Measurements from ENCODE around the gene WBP2NL. TPM values are rescaled to one million over a fixed set of nuclear protein-coding genes. Genes with fewer than 3 reads are reported as not detected.

Gene WBP2NL
- total RNA-seq, 4 donors from 2014 or later: 3.0 to 6.8 (median 3.5) TPM

DNA sequence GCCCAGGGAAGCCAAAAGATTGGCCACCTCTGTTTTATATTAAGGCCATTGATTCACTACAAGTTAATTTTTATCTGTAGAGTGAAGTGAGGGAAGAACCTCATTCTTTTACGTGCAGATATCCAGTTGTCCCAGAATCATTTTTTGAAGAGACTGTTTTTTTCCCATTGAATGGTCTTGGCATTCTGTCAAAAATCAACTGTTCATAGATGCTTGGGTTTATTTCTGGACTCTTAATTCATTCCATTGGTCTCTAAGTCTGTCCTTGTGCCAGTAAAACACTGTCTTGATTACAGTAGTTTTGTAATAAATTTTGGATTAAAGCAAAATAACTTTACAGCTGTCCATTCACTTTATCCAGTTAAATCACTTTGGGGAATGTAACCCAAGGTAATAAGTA lies 26.8 kb downstream of the WBP2NL start:
- no peak for DNase-seq (ENCODE audit: low spot score in 2 of 2)
- Histone ChIP-seq H3K9me3 (no peaks in the 10 kb centered on the region), H3K27ac (no peak overlapping the region), H3K36me3 (no peaks in the 10 kb centered on the region), H3K4me1 (no peaks in the 10 kb centered on the region), H3K27me3 (no peaks in the 10 kb centered on the region), H3K4me3 (no peak overlapping the region)
- 18 to 24% methylated on average over 1 of the region's 1 CpG for WGBS, 2 donors
- TF ChIP-seq EP300 (IDR thresholded peaks at IDR 0.05): no peak
- TF ChIP-seq, protein P1, sequence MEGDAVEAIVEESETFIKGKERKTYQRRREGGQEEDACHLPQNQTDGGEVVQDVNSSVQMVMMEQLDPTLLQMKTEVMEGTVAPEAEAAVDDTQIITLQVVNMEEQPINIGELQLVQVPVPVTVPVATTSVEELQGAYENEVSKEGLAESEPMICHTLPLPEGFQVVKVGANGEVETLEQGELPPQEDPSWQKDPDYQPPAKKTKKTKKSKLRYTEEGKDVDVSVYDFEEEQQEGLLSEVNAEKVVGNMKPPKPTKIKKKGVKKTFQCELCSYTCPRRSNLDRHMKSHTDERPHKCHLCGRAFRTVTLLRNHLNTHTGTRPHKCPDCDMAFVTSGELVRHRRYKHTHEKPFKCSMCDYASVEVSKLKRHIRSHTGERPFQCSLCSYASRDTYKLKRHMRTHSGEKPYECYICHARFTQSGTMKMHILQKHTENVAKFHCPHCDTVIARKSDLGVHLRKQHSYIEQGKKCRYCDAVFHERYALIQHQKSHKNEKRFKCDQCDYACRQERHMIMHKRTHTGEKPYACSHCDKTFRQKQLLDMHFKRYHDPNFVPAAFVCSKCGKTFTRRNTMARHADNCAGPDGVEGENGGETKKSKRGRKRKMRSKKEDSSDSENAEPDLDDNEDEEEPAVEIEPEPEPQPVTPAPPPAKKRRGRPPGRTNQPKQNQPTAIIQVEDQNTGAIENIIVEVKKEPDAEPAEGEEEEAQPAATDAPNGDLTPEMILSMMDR (IDR thresholded peaks at IDR 0.05): no peak
- TF ChIP-seq POLR2A (IDR thresholded peaks at IDR 0.05): no peak

DNA sequence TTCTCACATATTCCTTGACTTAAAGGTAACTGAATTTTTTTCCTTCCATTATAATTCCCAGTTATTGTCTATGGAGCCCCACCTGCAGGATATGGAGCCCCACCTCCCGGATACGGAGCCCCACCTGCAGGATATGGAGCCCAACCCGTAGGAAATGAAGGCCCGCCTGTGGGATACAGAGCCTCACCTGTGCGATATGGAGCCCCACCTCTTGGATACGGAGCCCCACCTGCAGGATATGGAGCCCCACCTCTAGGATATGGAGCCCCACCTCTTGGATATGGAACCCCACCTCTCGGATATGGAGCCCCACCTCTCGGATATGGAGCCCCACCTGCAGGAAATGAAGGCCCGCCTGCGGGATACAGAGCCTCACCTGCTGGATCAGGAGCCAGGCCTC lies 28.1 kb downstream of the WBP2NL start:
- no peak overlapping the region for H3K27ac ChIP-seq
- H3K9me3 ChIP-seq: no peaks in the 10 kb centered on the region
- H3K36me3 ChIP-seq: no peaks in the 10 kb centered on the region
- H3K4me1 ChIP-seq: no peaks in the 10 kb centered on the region
- 86 to 89% methylated on average over 10 of the region's 10 CpGs for WGBS, 2 donors
- no peak overlapping the region for H3K4me3 ChIP-seq
- TF ChIP-seq POLR2A (IDR thresholded peaks at IDR 0.05) (no peak), EP300 (IDR thresholded peaks at IDR 0.05) (no peak)
- TF ChIP-seq, protein P1 (IDR thresholded peaks at IDR 0.05): no peak
- no peak for DNase-seq (ENCODE audit: low spot score in 2 of 2)
- no peaks in the 10 kb centered on the region for H3K27me3 ChIP-seq

DNA sequence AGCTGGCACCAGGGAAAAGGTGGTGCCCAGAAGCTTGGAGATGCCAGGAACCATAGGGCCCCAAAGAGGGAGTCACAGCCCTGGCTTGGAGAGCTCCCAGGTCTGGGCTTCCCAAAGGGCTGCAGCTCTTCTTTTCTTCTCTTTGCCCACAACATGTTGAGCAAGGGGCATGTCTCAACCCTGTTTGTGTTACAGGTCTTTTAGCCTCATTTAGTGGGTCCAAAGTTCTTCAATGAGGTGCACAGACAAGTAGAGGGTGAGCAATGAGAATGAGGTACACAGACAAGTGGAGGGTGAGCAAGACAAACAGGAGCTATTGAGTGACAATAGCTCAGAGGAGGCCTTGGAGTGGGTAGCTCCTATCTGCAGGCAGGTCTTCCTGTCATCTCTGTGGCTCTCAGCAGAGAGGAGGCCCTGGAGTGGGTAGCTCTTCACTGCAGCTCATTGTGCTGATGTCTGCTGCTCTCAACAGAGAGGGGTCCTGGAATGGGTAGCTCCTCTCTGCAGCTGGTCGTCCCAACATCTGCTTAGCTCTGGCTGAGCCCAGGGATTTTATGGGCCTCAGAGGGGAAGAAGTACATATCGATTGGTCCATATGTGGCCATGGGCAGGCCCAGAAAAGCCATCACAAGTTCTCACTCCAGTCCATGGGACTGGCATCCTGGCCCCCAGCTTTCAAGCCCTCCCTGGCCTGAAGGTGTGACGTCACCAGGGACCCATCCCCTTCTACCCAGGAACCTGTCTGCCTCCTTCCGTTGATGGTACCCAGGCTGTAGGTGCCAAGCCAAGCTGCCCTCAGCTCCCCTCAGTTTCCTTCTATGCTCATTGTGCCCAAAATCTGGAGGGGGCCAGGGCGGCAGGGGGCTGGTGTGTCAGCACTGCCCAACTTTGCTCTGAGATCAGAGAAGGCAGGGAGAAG lies 34.9 kb downstream of the WBP2NL start:
- 89 to 94% methylated on average over 5 of the region's 5 CpGs for WGBS, 2 donors
- H3K36me3 ChIP-seq: peaks cover 0 to 22% (median 0%) of the 10 kb centered on the region in 3 donors

DNA sequence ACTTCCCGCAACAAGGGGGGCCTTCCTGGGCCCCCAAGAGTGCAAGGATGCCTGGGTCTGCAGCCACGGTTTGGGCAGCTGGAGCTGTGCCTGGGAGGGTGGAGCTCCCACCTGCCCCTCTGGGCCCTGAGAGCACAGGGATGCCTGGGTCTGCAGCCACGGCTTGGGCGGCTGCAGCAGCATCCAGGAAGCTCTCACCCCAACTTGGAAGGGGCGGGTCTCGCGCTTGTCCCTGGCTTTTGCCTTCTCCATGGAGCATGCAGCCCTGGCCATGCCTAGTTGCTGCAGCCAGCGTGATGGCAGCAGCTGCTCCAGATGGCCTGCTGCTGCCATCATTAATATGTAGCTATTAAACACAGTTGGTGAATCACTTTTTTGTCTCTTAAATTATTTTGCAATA lies 36.7 kb downstream of the WBP2NL start:
- Histone ChIP-seq H3K4me1 (no peaks in the 10 kb centered on the region), H3K27me3 (no peaks in the 10 kb centered on the region), H3K9me3 (peaks cover 0 to 7% (median 0%) of the 10 kb centered on the region in 4 donors), H3K27ac (no peak overlapping the region), H3K4me3 (no peak overlapping the region), H3K36me3 (peaks cover 0 to 22% (median 0%) of the 10 kb centered on the region in 3 donors)
- TF ChIP-seq POLR2A (IDR thresholded peaks at IDR 0.05) (no peak), EP300 (IDR thresholded peaks at IDR 0.05) (no peak)
- TF ChIP-seq, protein P1 (IDR thresholded peaks at IDR 0.05): no peak
- no peak for DNase-seq (ENCODE audit: low spot score in 2 of 2)
- 77 to 80% methylated on average over 7 to 8 of the region's 8 CpGs for WGBS, 2 donors

More for the DNA sequence above, 34.9 kb downstream of the WBP2NL start:
- no peak for DNase-seq (ENCODE audit: low spot score in 2 of 2)
- Histone ChIP-seq H3K4me3 (no peak overlapping the region), H3K9me3 (peaks cover 0 to 7% (median 0%) of the 10 kb centered on the region in 4 donors), H3K4me1 (no peaks in the 10 kb centered on the region), H3K27me3 (no peaks in the 10 kb centered on the region), H3K27ac (no peak overlapping the region)
- no peak for TF ChIP-seq POLR2A (IDR thresholded peaks at IDR 0.05)
- TF ChIP-seq EP300 (IDR thresholded peaks at IDR 0.05): no peak
- TF ChIP-seq, protein P1 (IDR thresholded peaks at IDR 0.05): no peak

DNA sequence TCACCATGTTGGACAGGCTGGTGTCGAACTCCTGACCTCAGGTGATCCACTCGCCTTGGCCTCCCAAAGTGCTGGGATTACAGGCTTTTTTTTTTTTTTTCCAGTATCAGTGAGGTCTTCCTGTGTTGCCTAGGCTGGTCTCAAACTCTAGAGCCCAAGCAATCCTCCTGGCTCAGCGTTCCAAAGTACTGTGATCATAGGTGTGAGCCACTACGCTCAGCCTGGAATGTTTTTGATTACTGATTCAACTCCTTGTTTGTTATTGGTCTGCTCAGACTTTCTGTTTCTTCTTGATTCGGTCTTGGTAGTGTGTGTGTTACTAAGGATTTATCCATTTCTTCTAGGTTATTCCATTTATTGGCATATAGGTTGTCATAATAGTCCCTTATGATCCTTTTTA lies 40.7 kb downstream of the WBP2NL start:
- no peaks in the 10 kb centered on the region for H3K4me1 ChIP-seq
- H3K9me3 ChIP-seq: peaks cover 0 to 13% (median 0%) of the 10 kb centered on the region in 4 donors
- no peak for TF ChIP-seq POLR2A (IDR thresholded peaks at IDR 0.05)
- no peak for TF ChIP-seq EP300 (IDR thresholded peaks at IDR 0.05)
- TF ChIP-seq, protein P1 (IDR thresholded peaks at IDR 0.05): no peak
- no peak for DNase-seq (ENCODE audit: low spot score in 2 of 2)
- no peak overlapping the region for H3K4me3 ChIP-seq
- peaks cover 0 to 21% (median 0%) of the 10 kb centered on the region in 3 donors for H3K36me3 ChIP-seq
- H3K27me3 ChIP-seq: no peaks in the 10 kb centered on the region
- 93 to 94% methylated on average over 5 of the region's 5 CpGs for WGBS, 2 donors
- H3K27ac ChIP-seq: no peak overlapping the region

All from tibial nerve (tissue), 4 donors.